ENCODE results near the gene NSD1.

DNA sequence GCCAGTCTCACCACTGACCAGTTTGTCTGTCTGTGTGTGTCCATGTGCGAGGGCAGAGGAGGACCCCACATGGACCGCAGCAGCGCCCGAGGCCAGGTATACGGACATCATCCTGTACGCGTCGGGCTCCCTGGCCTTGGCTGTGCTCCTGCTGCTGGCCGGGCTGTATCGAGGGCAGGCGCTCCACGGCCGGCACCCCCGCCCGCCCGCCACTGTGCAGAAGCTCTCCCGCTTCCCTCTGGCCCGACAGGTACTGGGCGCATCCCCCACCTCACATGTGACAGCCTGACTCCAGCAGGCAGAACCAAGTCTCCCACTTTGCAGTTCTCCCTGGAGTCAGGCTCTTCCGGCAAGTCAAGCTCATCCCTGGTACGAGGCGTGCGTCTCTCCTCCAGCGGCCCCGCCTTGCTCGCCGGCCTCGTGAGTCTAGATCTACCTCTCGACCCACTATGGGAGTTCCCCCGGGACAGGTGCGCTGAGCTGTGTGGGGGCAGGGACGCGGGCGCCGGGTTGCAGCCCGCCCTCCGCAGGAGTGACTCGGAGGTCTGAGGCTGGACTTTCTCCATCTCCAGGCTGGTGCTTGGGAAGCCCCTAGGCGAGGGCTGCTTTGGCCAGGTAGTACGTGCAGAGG, 40.4 kb upstream of the NSD1 start:
- TF ChIP-seq POLR2A (IDR thresholded peaks at IDR 0.05; ENCODE audit: low read depth, low read length): no peak
- TF ChIP-seq TCF7 (IDR thresholded peaks at IDR 0.05; ENCODE audit: borderline replicate concordance): no peak
- TF ChIP-seq, protein P1, sequence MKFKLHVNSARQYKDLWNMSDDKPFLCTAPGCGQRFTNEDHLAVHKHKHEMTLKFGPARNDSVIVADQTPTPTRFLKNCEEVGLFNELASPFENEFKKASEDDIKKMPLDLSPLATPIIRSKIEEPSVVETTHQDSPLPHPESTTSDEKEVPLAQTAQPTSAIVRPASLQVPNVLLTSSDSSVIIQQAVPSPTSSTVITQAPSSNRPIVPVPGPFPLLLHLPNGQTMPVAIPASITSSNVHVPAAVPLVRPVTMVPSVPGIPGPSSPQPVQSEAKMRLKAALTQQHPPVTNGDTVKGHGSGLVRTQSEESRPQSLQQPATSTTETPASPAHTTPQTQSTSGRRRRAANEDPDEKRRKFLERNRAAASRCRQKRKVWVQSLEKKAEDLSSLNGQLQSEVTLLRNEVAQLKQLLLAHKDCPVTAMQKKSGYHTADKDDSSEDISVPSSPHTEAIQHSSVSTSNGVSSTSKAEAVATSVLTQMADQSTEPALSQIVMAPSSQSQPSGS (IDR thresholded peaks at IDR 0.05; ENCODE audit: low read length): no peak
- no peak for TF ChIP-seq TAF1 (IDR thresholded peaks at IDR 0.05; ENCODE audit: borderline replicate concordance, low read depth, low read length)
- no peak for TF ChIP-seq ZNF384 (IDR thresholded peaks at IDR 0.05; ENCODE audit: borderline replicate concordance, low read depth, low read length)
- no peak for TF ChIP-seq JUND (IDR thresholded peaks at IDR 0.05; ENCODE audit: low read depth, low read length)
- no peak for TF ChIP-seq SPI1 (IDR thresholded peaks at IDR 0.05; ENCODE audit: borderline replicate concordance, insufficient read depth, low read depth, low read length)
- TF ChIP-seq, protein P2, sequence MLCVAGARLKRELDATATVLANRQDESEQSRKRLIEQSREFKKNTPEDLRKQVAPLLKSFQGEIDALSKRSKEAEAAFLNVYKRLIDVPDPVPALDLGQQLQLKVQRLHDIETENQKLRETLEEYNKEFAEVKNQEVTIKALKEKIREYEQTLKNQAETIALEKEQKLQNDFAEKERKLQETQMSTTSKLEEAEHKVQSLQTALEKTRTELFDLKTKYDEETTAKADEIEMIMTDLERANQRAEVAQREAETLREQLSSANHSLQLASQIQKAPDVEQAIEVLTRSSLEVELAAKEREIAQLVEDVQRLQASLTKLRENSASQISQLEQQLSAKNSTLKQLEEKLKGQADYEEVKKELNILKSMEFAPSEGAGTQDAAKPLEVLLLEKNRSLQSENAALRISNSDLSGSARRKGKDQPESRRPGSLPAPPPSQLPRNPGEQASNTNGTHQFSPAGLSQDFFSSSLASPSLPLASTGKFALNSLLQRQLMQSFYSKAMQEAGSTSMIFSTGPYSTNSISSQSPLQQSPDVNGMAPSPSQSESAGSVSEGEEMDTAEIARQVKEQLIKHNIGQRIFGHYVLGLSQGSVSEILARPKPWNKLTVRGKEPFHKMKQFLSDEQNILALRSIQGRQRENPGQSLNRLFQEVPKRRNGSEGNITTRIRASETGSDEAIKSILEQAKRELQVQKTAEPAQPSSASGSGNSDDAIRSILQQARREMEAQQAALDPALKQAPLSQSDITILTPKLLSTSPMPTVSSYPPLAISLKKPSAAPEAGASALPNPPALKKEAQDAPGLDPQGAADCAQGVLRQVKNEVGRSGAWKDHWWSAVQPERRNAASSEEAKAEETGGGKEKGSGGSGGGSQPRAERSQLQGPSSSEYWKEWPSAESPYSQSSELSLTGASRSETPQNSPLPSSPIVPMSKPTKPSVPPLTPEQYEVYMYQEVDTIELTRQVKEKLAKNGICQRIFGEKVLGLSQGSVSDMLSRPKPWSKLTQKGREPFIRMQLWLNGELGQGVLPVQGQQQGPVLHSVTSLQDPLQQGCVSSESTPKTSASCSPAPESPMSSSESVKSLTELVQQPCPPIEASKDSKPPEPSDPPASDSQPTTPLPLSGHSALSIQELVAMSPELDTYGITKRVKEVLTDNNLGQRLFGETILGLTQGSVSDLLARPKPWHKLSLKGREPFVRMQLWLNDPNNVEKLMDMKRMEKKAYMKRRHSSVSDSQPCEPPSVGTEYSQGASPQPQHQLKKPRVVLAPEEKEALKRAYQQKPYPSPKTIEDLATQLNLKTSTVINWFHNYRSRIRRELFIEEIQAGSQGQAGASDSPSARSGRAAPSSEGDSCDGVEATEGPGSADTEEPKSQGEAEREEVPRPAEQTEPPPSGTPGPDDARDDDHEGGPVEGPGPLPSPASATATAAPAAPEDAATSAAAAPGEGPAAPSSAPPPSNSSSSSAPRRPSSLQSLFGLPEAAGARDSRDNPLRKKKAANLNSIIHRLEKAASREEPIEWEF (IDR thresholded peaks at IDR 0.05; ENCODE audit: insufficient replicate concordance, low read depth, low read length): no peak
- no peak for TF ChIP-seq RFX5 (IDR thresholded peaks at IDR 0.05; ENCODE audit: low read depth, low read length)
- TF ChIP-seq IRF5 (IDR thresholded peaks at IDR 0.05; ENCODE audit: borderline replicate concordance): no peak
- TF ChIP-seq REST (IDR thresholded peaks at IDR 0.05; ENCODE audit: low read depth, low read length): no peak
- no peak for TF ChIP-seq NFIC (IDR thresholded peaks at IDR 0.05; ENCODE audit: low read depth, low read length)
